Stimulated activated CD4-positive, alpha-beta T cell treated with anti-CD3 and anti-CD28 coated beads, TNF-alpha, amount 100 ng/mL, for 48 hours (primary cell): ENCODE data around the gene AIRE.
"Not testable (repeated sequence)": the region's sequence is repeated elsewhere in the genome, so short reads cannot be mapped to it uniquely, and the experiment has no call there.

Source experiments
- DNase-seq, 3 donors: peaks; one replicate each; pipeline ENCODE4 v3.0.0-alpha.2; 2020; ENCODE audit warnings: low read depth in 3 of 3

The AIRE gene

DNA sequence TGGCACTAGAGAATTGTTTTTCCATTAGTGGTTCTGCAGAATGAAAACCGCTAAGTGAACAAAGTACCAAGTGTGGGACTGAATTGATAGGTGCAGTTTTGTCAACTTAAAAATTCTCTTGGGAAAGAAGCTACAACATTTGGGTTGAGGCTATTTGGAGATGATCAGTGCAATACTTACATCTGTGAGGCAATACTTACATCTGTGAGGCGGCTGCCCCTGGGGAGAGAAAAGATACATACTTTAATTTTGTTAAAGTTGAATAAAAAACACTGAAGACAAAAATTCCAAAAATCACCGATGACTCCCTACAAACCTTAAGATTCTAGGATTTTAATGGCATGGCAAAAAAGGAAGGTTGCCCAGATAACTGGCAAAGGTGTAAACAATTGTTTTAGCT lies 51.8 kb downstream of the AIRE start:
- DNase-seq, result no peak

DNA sequence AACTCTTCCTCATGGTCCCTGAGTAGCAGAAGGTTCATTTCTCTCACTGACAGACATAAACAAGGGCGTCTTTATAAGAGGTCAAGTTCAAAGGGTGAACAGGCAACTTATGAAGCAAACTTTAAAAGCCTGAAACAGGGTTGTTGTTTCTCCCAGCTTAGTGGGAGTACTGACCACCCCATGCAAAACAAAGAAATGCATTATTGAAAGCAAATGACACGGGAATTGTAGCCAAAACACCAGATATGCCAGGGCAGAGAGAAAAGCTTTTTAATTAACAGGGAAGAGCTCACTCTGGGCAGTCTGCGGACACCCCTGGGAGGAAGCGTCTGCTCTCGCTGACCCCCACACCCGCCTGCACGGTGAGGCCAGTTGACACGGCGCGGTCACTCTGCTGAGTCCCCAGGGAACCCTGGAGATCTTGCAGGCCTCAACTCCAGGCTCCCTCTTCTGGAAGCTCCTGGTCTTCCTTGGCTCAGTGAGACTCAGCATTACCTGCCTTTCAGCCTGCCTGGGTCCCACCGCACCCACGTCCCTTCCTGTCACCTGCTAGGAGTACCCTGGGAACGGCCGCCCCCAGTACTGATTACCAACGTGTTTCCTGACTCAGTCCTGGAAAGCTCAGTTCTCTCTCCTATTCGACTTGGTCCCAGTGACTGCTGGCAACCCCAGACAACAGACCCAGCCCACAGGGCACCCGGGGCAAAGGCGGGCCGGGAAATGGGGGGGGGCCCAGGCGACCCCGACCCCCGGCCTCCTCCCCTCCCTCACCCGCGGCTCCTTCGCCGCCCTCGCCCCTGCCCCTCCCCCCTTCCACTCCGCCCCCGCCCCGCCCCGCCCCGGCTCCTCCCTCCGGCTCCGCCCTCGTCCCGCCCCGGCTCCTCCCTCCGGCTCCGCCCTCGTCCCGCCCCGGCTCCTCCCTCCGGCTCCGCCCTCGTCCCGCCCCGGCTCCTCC lies 52.5 kb downstream of the AIRE start:
- peak in 1 of 3 donors; percentile 13 for DNase-seq

DNA sequence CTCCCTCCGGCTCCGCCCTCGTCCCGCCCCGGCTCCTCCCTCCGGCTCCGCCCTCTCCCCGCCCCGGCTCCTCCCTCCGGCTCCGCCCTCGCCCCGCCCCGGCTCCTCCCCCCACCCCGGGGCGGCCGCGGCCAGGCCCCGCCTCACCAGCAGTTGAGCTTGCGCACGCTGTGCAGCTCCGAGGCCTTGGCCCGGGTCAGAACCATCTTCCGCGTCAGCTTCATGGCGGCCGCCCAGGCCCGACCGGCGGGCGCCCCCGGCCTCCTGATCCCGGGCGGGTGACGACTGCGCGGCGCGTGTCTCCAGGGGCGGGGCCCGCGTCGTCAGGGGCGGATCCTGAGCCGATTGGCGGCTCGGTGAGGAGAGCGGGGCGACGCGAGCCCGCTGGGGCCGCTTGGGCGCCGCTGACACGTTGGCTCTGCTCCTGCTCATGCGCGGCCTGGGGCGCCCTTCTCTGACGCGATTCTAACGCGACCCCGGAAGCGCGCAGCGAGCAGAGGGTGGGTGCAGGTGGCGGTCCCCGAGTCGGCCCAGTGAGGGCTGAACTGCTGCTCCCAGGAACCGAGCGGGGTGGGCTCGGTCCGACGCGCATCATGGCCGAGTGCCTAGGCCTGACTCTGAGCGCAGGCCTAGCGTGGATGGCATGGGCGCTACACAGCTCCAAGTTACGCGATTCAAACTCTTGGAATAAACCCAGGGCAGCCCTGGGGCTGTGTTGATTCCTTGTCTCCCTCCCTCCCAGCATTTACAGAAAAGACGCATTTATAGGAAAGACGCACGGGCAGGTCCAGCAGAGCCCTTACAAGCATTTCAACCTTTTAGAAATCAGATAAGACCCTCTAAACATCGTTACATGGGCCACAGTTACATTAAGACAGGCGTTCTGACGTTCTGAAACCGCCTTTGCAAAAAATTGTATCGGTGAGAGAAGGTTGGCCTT lies 53.6 kb downstream of the AIRE start, which contains the start of gene CFAP410:
Gene CFAP410, minus strand, starts transcription at position 420 of the 940 bp plus-strand sequence. Its CDS starts 196 bp downstream, at position 224.
- DNase-seq, result peak; percentile 86 to 91 (median 91)

DNA sequence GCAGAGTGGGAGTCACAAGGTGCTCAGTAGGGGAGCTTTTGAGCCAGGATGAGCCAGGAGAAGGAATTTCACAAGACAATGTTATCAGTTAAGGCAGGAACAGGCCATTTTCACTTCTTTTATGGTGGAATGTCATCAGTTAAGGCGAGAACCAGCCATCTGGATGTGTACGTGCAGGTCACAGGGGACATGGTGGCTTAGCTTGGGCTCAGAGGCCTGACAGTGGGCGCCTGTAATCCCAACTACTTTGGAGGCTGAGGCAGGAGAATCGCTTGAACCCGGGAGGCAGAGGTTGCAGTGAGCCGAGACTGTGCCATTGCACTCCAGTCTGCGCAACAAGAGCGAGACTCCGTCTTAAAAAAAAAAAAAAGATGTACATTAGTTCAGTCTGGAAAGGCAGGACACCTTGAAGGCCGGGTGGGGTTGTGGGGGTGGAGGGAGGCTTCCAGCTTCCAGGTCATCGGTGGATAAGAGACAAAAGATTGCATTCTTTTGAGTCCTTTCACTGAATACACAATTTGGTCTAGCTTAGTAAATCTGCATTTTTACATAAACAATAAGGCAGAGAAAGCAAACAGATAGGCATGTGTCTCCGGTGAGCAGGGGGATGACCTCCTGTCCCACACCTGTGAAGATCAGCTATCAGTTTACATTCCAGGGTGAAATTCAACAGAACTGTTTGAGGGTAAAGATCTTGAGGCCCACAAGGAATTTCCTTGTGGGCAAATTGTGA lies 56.2 kb downstream of the AIRE start:
- not testable (repeated sequence) for DNase-seq

DNA sequence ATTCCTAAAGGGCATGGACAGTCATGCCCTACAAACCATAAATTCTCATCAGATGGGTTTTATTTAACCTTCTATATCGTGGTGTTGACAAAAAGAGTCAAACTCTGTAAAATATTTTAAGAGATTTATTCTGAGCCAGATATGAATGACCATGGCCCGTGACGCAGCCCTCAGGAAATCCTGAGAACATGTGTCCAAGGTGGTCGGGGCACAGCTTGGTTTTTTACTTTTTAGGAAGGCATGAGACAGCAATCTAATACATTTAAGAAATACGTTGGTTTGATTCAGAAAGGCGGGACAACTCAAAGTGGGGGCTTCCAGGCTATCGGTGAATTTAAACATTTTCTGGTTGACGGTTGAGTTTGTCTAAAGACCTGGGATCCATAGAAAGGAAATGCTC lies 57.3 kb downstream of the AIRE start:
- not testable (repeated sequence) for DNase-seq

DNA sequence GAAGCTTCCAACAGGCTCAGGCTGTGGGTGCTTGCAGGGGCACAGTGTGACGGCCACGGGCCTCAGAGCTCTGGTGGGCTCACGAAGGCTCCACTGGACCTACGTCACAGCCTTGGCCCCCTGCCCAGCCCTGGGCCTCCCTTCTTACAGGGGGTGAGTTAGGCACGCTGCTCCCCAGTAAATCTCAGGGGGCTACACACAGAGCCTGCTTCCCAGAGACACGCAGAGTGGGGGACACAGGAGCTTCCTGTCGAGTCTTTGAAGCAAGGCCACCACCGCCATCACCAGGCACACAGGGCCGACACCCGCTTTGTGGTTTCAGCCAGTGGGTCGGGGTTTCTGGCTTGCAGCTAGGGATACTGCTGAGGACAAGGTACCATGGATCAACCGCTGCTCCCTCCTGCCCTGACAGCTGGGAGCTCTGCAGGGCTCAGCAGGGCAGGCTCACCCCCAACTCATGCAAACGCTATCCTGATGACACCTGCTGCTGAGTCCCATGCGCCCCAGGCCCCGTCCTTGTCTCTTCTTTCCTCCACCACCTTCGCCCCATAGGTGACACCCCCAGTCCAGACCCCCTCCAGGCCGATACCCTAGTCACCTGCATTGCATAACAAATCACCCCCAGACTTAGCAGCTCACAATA lies 59.0 kb downstream of the AIRE start:
- DNase-seq, result no peak

DNA sequence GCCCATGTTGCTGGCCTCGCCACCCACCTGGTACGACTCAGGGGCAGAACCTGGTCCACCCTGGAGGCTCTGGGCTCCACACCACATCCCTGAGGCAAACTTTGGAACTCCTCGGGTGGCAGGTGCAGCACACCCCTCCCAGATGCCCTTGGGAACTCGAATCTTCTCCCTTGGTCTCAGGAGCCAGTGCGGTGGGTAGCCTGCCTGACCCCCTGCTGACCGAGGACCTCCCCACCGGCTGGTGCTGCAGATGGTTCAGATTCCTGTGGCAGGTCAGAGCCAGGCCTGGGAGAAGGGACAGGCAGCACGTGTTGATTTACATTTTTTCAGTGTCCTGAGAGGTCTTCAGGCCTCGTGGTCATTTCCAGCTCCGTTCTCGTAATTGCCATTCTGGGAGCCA lies 59.8 kb downstream of the AIRE start:
- DNase-seq, result no peak

DNA sequence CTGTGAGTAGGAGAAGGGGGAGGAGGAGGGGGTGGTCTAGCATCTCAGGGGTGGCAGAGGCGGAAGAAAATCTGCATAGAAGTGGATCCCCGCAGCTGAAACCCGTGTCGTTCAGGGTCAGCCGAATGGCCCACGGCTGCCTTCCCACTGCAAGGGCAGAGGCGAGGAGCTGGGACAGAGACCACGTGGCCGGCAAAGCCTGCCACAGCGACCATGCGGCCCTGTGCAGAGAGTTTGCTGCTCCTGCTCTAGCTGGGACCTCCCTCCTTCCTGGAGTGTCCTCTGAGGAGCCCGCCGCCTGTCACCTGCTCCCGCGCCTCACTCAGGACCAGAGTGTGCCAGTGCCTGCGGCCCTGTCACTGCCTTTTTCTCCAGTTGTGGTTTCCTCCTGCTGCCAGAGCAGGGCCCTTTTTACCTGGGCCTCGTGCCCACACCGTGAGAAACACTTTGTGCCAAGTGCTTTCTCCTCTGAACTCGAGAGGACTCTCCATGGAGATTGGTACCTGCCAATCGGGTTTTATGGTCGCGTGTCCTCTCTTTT lies 62.3 kb downstream of the AIRE start:
- no peak for DNase-seq
